ENCODE measurements around the gene H2AZ2.

H2AZ2 gene

GRCh38 chr7:44858161-44858560 is 10.3 kb upstream of the H2AZ2 start:
- TF ChIP-seq CTCF (IDR thresholded peaks at IDR 0.05; ENCODE audit: insufficient read depth, low read length, missing control alignments): no peak
- ChIA-PET CTCF (interaction anchor here (0.6 to 13.3 kb wide), 14 partner anchors 8 to 653 kb away, joined by 3 to 211 read pairs (median 10); partner anchors contain the start of genes H2AZ2 and PURB), POLR2A (no interaction called here)
- DNase-seq (ENCODE audit: low read depth, low spot score): no peak
- no peak overlapping the region for H3K4me3 ChIP-seq (ENCODE audit: low read depth, low read length)

GRCh38 chr7:44854644-44855364 is 6.9 kb upstream of the H2AZ2 start:
- DNase-seq (ENCODE audit: low read depth, low spot score): no peak
- CTCF ChIA-PET: interaction anchor here (0.8 to 13.3 kb wide), 8 partner anchors 8 to 281 kb away, joined by 3 to 211 read pairs (median 6); no protein-coding TSS in a partner anchor
- POLR2A ChIA-PET: interaction anchor here (0.8 to 0.9 kb wide), 2 partner anchors 20 to 30 kb away, joined by 4 read pairs; partner anchors contain the start of gene PURB
- no peak overlapping the region for H3K4me3 ChIP-seq (ENCODE audit: low read depth, low read length)
- no peak for TF ChIP-seq CTCF (IDR thresholded peaks at IDR 0.05; ENCODE audit: insufficient read depth, low read length, missing control alignments)

- ChIA-PET CTCF (interaction anchor here (1.2 to 13.3 kb wide), 4 partner anchors 10 to 282 kb away, joined by 3 to 211 read pairs (median 50); no protein-coding TSS in a partner anchor), POLR2A (no interaction called here)
- no peak for DNase-seq (ENCODE audit: low read depth, low spot score)
- TF ChIP-seq CTCF (IDR thresholded peaks at IDR 0.05; ENCODE audit: insufficient read depth, low read length, missing control alignments): no peak
- H3K4me3 ChIP-seq (ENCODE audit: low read depth, low read length): no peak overlapping the region
Observed at GRCh38 chr7:44853391-44853790, 5.5 kb upstream of the H2AZ2 start.

GRCh38 chr7:44852590-44852989 is 4.7 kb upstream of the H2AZ2 start:
- DNase-seq (ENCODE audit: low read depth, low spot score): no peak
- POLR2A ChIA-PET: no interaction called here

GRCh38 chr7:44849885-44850544 is 2.1 kb upstream of the H2AZ2 start:
- ChIA-PET POLR2A (interaction anchor here (0.9 to 1.1 kb wide), 2 partner anchors 32 to 53 kb away, joined by 3 to 5 read pairs; no protein-coding TSS in a partner anchor), CTCF (interaction anchor here (0.8 to 6.8 kb wide), 8 partner anchors 10 to 287 kb away, joined by 3 to 57 read pairs (median 7); partner anchors contain the start of gene TMED4)
- no peak overlapping the region for H3K4me3 ChIP-seq (ENCODE audit: low read depth, low read length)
- DNase-seq (ENCODE audit: low read depth, low spot score): peak; percentile 12
- no peak for TF ChIP-seq CTCF (IDR thresholded peaks at IDR 0.05; ENCODE audit: insufficient read depth, low read length, missing control alignments)

More at GRCh38 chr7:44852590-44852989, 4.7 kb upstream of the H2AZ2 start:
- CTCF ChIA-PET: interaction anchor here (1.0 to 13.3 kb wide), 4 partner anchors 11 to 70 kb away, joined by 3 to 211 read pairs (median 4); no protein-coding TSS in a partner anchor
- no peak overlapping the region for H3K4me3 ChIP-seq (ENCODE audit: low read depth, low read length)
- TF ChIP-seq CTCF (IDR thresholded peaks at IDR 0.05; ENCODE audit: insufficient read depth, low read length, missing control alignments): no peak
